Keratinocyte (primary cell): ENCODE results near the gene PARN.

ENCODE experiments used
- CTCF ChIP-seq, 3 experiments: IDR thresholded peaks in 1 of 3; conservative IDR thresholded peaks in 1 of 3; optimal IDR thresholded peaks in 1 of 3; 2 replicates in 2 of 3; 3 replicates in 1 of 3; pipeline versions ENCODE3 to v1.5.1; 2011; ENCODE audit warnings: low read length in 3 of 3, mild to moderate bottlenecking in 3 of 3, moderate library complexity in 2 of 3, control low read depth in 1 of 3, inconsistent platforms in 1 of 3; ENCODE audit not compliant: insufficient read depth in 2 of 3; ENCODE audit errors: extremely low read depth in 1 of 3
- EZH2 ChIP-seq: IDR thresholded peaks from one replicate; pipeline ENCODE4 v1.6.1; 2012; ENCODE audit warnings: inconsistent platforms, mild to moderate bottlenecking, low read length, moderate library complexity

- TF ChIP-seq CTCF (optimal IDR thresholded peaks at IDR 0.05 in 1 of 3, IDR thresholded peaks at IDR 0.05 in 1 of 3, conservative IDR thresholded peaks at IDR 0.05 in 1 of 3; ENCODE audit: extremely low read depth in 1 of 3, insufficient read depth in 2 of 3, low read length in 3 of 3) (no peak), EZH2 (no peak)
Measured at GRCh38 chr16:14475370-14476139, 154.5 kb downstream of the PARN start.
